Mucosa of descending colon (tissue), 3 donors: Measurements from ENCODE around the gene RARS1. TPM values are rescaled to one million over a fixed set of nuclear protein-coding genes. Genes with fewer than 3 reads are reported as not detected.

Source experiments
- ATAC-seq: fragments of 200-7000 bp; cut with Tn5 transposase; one replicate; pipeline ENCODE4 v1.9.1; 2020; ENCODE audit warnings: mild to moderate bottlenecking, moderate library complexity
- DNase-seq, 3 donors: peaks; one replicate each; pipeline ENCODE4 v3.0.0-alpha.2; 2020
- H3K36me3 ChIP-seq: fragments of 200-600 bp; one replicate; pipeline ENCODE4 v1.8.0; 2021; ENCODE audit warnings: low read depth, mild to moderate bottlenecking
- H3K4me1 ChIP-seq: fragments of 200-600 bp; one replicate; pipeline ENCODE4 v1.8.0; 2021; ENCODE audit warnings: low read depth, mild to moderate bottlenecking
- H3K4me3 ChIP-seq: fragments of 200-600 bp; one replicate; pipeline ENCODE4 v1.8.0; 2021; ENCODE audit warnings: mild to moderate bottlenecking
- H3K9me3 ChIP-seq: fragments of 200-600 bp; one replicate; pipeline ENCODE4 v1.8.0; 2021; ENCODE audit warnings: mild to moderate bottlenecking
- CTCF ChIP-seq: fragments of 200-600 bp; IDR thresholded peaks from one replicate; pipeline ENCODE4 v1.8.0; 2022; ENCODE audit warnings: antibody characterized with exemption, mild to moderate bottlenecking
- intact Hi-C, 2 donors: fragments of 100-400 bp; cut with DNase I in 1 of 2; cut with micrococcal nuclease in 1 of 2; formaldehyde crosslinking; loops; one replicate each; pipeline versions ENCODE4 v1.11.0 to v1.11.1; 2022; cut with DNase I, micrococcal nuclease
- total RNA-seq, 3 donors: library from RNA; stranded (reverse); fragmentation: NEBNext Ultra II Directional in 2 of 3; extraction: Animal tissue kit (Norgen Biotek cat#: 25700) in 2 of 3; gene quantifications; one replicate each; pipeline versions ENCODE4 v1.2.1 to v1.2.4, GENCODE V29; 2021 to 2023
- donor health status: DM: no; HTN: no; CAD: no; lungs with moderate emphysema.
- donor health status: DM: no; HTN: no; CAD: no.
- donor health status: DM: no; HTN: yes; CAD: no.

RARS1 gene
- total RNA-seq, 3 donors from 2014 or later = 56.8 to 71.9 (median 63.7) TPM

GRCh38 chr5:168460606-168461005, 25.7 kb upstream of the RARS1 start:
- no peak overlapping the region for H3K4me3 ChIP-seq
- TF ChIP-seq CTCF = no peak
- no peak for ATAC-seq
- DNase-seq = no peak
- H3K9me3 ChIP-seq = no peaks in the 10 kb centered on the region
- intact Hi-C loops = no loop called here
- no peaks in the 10 kb centered on the region for H3K36me3 ChIP-seq
- H3K4me1 ChIP-seq = no peaks in the 10 kb centered on the region

- no peak for TF ChIP-seq CTCF
- no peak for ATAC-seq
- no peak overlapping the region for H3K4me3 ChIP-seq
- no peaks in the 10 kb centered on the region for H3K9me3 ChIP-seq
- no peaks in the 10 kb centered on the region for H3K36me3 ChIP-seq
- intact Hi-C loops = no loop called here
- no peak for DNase-seq
- no peaks in the 10 kb centered on the region for H3K4me1 ChIP-seq
Observed at GRCh38 chr5:168463081-168463480, 23.2 kb upstream of the RARS1 start.

GRCh38 chr5:168464214-168464613, 22.1 kb upstream of the RARS1 start:
- no peaks in the 10 kb centered on the region for H3K9me3 ChIP-seq

GRCh38 chr5:168464641-168465040, 21.6 kb upstream of the RARS1 start:
- ATAC-seq (no peak), DNase-seq (no peak)
- TF ChIP-seq CTCF = no peak
- Histone ChIP-seq H3K9me3 (no peaks in the 10 kb centered on the region), H3K36me3 (no peaks in the 10 kb centered on the region), H3K4me1 (no peaks in the 10 kb centered on the region), H3K4me3 (no peak overlapping the region)
- intact Hi-C loops = no loop called here

More at GRCh38 chr5:168464214-168464613, 22.1 kb upstream of the RARS1 start:
- no peak for TF ChIP-seq CTCF
- Histone ChIP-seq H3K4me3 (no peak overlapping the region), H3K4me1 (no peaks in the 10 kb centered on the region), H3K36me3 (no peaks in the 10 kb centered on the region)
- ATAC-seq (no peak), DNase-seq (no peak)
- intact Hi-C loops = no loop called here

- no peak for ATAC-seq
Observed at GRCh38 chr5:168467755-168468330, 18.4 kb upstream of the RARS1 start.

More at GRCh38 chr5:168467755-168468330, 18.4 kb upstream of the RARS1 start:
- Histone ChIP-seq H3K36me3 (no peaks in the 10 kb centered on the region), H3K4me3 (no peak overlapping the region), H3K4me1 (no peaks in the 10 kb centered on the region), H3K9me3 (no peaks in the 10 kb centered on the region)
- DNase-seq = no peak
- intact Hi-C loops = no loop called here
- TF ChIP-seq CTCF = no peak
